Prostate gland (tissue), 2 donors: ENCODE results near the gene NCAM2.

Source experiments
- CTCF ChIP-seq, 4 experiments: fragments of 200-600 bp in 2 of 4; fragments of 450-650 bp in 2 of 4; sonication (generic) in 2 of 4; IDR thresholded peaks; 1 replicate in 3 of 4; 2 replicates in 1 of 4; pipeline ENCODE4 v1.5.1; 2016 to 2019; ENCODE audit warnings: antibody characterized with exemption in 4 of 4, mild to moderate bottlenecking in 2 of 4, moderate library complexity in 2 of 4
- POLR2A ChIP-seq: fragments of 450-650 bp; IDR thresholded peaks from one replicate; pipeline ENCODE4 v1.6.1; 2016; ENCODE audit warnings: antibody characterized with exemption, mild to moderate bottlenecking
- POLR2AphosphoS5 ChIP-seq: sonication (generic); formaldehyde crosslinking; IDR thresholded peaks from one replicate; pipeline ENCODE4 v1.6.1; 2017; ENCODE audit warnings: antibody characterized with exemption

- TF ChIP-seq CTCF (IDR thresholded peaks at IDR 0.05): no peak
- TF ChIP-seq POLR2A: no peak
- TF ChIP-seq POLR2AphosphoS5: no peak
These were observed 483.0 kb downstream of the NCAM2 start for GRCh38 chr21:21481239-21481638.
